Choroid plexus epithelial cell (primary cell): ENCODE data around the gene UBQLN3.

Experiments
- DNase-seq: peaks from one replicate; pipeline ENCODE4 v3.0.0-alpha.2; 2010; ENCODE audit warnings: low read depth
- H3K4me3 ChIP-seq: 2 replicates; pipeline ENCODE4 v1.5.1; 2011; ENCODE audit warnings: low read depth, mild to moderate bottlenecking, control low read depth, low read length, moderate library complexity
- TF ChIP-seq, protein P1 (sequence below): conservative IDR thresholded peaks from 2 replicates; pipeline ENCODE4 v1.5.1; 2011; ENCODE audit warnings: low read depth, mild to moderate bottlenecking, control low read depth, inconsistent platforms, low read length, moderate library complexity

UBQLN3 gene

DNA sequence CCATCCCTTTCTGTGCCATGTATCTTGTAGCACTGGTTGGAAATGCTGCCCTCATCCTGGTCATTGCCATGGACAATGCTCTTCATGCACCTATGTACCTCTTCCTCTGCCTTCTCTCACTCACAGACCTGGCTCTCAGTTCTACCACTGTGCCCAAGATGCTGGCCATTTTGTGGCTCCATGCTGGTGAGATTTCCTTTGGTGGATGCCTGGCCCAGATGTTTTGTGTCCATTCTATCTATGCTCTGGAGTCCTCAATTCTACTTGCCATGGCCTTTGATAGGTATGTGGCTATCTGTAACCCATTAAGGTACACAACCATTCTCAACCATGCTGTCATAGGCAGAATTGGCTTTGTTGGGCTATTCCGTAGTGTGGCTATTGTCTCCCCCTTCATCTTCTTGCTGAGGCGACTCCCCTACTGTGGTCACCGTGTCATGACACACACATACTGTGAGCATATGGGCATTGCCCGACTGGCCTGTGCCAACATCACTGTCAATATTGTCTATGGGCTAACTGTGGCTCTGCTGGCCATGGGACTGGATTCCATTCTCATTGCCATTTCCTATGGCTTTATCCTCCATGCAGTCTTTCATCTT, 20.9 kb downstream of the UBQLN3 start:
- TF ChIP-seq, protein P1, sequence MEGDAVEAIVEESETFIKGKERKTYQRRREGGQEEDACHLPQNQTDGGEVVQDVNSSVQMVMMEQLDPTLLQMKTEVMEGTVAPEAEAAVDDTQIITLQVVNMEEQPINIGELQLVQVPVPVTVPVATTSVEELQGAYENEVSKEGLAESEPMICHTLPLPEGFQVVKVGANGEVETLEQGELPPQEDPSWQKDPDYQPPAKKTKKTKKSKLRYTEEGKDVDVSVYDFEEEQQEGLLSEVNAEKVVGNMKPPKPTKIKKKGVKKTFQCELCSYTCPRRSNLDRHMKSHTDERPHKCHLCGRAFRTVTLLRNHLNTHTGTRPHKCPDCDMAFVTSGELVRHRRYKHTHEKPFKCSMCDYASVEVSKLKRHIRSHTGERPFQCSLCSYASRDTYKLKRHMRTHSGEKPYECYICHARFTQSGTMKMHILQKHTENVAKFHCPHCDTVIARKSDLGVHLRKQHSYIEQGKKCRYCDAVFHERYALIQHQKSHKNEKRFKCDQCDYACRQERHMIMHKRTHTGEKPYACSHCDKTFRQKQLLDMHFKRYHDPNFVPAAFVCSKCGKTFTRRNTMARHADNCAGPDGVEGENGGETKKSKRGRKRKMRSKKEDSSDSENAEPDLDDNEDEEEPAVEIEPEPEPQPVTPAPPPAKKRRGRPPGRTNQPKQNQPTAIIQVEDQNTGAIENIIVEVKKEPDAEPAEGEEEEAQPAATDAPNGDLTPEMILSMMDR, result no peak
- H3K4me3 ChIP-seq, result no peak overlapping the region
- DNase-seq, result no peak

DNA sequence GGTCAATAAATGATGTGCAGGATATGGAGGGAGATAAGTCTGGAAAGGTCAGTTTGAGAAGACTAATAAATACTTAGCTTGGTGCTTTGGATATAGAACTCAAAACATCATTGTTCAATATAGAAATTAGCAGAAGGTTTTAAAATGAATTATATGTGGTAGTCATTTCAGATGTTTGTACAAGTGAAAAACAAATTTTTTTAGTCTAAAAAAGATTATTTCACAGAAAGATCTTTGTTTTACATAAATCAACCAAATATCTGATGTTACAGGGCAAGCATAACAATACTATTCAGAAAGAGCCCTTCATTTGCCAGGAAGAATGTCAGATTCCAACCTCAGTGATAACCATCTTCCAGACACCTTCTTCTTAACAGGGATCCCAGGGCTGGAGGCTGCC, 21.4 kb downstream of the UBQLN3 start, which contains the start of gene OR52D1:
OR52D1 (plus strand) TSS at position 301 of the 400 bp plus-strand sequence; CDS start at position 323, 22 bp downstream.
- no peak within 1 kb of the TSS for H3K4me3 ChIP-seq
- DNase-seq, result no peak
- TF ChIP-seq, protein P1, result no peak

DNA sequence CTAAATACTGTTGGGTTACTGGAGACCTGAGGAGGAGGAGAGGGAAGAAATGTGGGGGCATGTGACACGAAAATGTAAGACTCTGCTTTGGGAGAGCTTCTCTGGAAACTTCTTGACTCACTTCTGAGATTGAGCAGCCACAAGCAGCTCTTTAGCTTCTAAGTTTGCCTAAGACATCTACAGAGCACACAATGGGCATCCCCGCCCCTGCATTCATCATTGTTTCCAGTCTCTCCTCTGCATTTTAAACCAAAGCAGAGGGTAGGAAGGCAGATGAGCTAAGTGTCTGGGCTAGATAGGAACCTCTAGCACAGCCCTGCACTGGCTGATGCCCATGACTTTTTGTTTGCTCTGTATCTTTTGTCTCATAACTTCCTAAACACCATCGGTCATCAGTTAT, 23.3 kb downstream of the UBQLN3 start:
- TF ChIP-seq, protein P1, result no peak
- DNase-seq, result no peak
- no peak overlapping the region for H3K4me3 ChIP-seq

DNA sequence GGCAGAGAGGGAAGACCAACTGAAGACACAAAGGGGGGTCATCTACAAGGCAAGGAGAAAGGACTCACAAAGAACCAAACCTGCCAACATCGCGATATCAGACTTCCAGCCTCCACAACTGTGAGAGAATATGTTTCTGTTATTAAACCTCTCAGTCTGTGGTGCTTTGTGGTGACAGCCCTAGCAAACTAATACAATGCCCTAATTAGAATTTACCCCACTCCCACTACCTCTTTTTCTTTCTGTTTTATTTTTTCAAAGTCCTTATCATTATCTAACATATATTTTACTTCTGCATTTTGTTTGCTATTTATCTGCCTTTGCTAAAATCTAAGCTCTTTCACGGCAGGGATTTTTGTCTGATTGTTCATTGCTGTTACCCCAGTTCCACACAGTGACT, 23.8 kb downstream of the UBQLN3 start:
- no peak overlapping the region for H3K4me3 ChIP-seq
- TF ChIP-seq, protein P1, result no peak
- DNase-seq, result no peak

DNA sequence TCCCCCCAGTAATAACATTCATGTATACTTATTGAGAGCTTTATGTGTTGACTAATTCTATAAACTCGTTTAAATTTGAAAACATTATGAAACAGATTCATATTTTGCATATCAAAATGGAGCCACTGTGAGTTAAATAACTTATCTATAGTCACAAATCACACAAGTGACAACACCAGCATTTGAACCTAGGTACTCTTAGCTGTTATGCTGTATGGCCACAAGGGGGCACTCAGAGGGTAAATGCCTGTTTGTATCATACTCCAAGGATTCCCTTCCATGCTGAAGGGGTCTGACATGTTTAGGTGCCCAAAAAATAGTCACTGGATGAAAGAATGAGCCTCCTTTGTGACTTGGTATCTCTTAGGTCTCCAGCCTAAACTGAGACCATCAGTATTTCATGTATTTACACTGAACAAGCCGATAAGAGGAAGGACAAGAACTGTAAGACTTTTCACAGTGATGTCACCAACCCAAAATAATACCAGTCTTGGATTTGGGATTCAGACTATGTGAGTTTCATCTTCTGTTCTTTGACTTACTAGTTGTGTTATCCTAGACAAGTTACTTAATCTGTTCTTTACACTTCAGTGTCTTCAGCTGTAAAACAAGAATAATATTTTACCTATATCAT, 33.5 kb downstream of the UBQLN3 start:
- TF ChIP-seq, protein P1, result peak; percentile 85
- no peak overlapping the region for H3K4me3 ChIP-seq
- peak; percentile 74 for DNase-seq

DNA sequence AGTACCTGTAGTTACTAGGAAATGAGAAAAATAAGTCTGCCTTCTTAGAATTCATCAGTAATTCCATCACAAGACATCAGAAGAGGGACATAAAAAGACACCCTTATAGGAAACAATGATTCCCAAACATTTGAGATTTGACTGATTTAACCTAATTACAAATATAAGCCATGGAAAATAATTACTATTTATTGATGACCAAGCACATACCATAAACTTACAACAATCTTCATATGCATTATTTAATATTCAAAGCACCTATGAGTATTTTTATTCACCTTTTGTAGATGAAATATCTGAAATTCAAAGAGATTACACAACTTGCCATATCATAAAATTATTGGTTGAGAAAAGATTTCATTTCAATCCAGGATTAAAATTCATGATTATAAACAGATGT, 35.8 kb downstream of the UBQLN3 start:
- TF ChIP-seq, protein P1, result no peak
- DNase-seq, result no peak
- no peak overlapping the region for H3K4me3 ChIP-seq

DNA sequence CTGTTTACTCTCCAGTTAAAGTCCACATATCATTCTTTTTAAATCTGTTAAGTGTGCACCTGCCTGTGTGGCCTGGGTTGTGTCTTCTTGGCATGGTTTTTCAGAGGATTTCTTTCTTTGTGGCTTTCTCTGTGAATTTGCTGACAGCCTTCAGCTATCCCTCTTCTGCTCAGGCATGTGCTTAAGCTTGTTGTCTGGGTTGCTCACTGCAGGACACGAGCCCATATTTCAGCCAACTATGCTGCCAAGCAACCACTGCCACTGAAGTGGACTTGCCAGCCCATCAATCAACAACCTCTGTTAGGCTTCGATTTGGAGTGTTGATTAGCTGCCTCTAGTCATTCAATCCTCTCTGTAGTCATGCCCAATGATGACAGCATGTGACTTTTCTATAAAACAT, 42.2 kb downstream of the UBQLN3 start:
- H3K4me3 ChIP-seq, result no peak overlapping the region
- no peak for DNase-seq
- TF ChIP-seq, protein P1, result no peak
